Posterior vena cava (tissue), 2 donors: ENCODE measurements around the gene RPL6. TPM values are rescaled to one million over a fixed set of nuclear protein-coding genes. Genes with fewer than 3 reads are reported as not detected.
"Not testable (repeated sequence)": the region's sequence is repeated elsewhere in the genome, so short reads cannot be mapped to it uniquely, and the experiment has no call there.

Experiments used
- DNase-seq: peaks from one replicate; pipeline ENCODE4 v3.0.0-alpha.2; 2020; ENCODE audit warnings: low spot score
- intact Hi-C, 2 donors: fragments of 100-400 bp; cut with DNase I; formaldehyde crosslinking; loops; one replicate each; pipeline versions ENCODE4 v1.14.1 to v1.14.2; 2022 to 2023
- long read RNA-seq, 2 donors: library from polyadenylated mRNA; unstranded; transcript quantifications; one replicate each; pipeline ENCODE4 v2.0.0, GENCODE V29; 2020 to 2021
- total RNA-seq, 2 donors: library from RNA; stranded (reverse); fragmentation: NEBNext Ultra II Directional; extraction: Animal tissue kit (Norgen Biotek cat#: 25700); gene quantifications; one replicate each; pipeline ENCODE4 v1.2.1, GENCODE V29; 2021
- donor health status: DM: yes; HTN: yes; CAD: no.
- donor health status: DM: yes; HTN: yes; CAD: no.

RPL6 gene
- total RNA-seq, result 100 to 1,000 TPM; 889 to 892 TPM
- long read RNA-seq, donor 1, transcript RPL6-201 (7 exons, 947 nt), result major isoform, 9 of 13 reads
- long read RNA-seq, donor 1, partial matches to known transcripts, result 0 of 13 reads
- long read RNA-seq, donor 1, other reads (novel, unspliced or antisense), result 3 of 13 reads
- long read RNA-seq, donor 2, transcript RPL6-202 (7 exons, 1,074 nt), result minor isoform, 7 of 1,310 reads
- long read RNA-seq, donor 2, transcript RPL6-201 (7 exons, 947 nt), result major isoform, 931 of 1,310 reads
- long read RNA-seq, donor 2, partial matches to known transcripts, result 347 of 1,310 reads
- long read RNA-seq, donor 2, other reads (novel, unspliced or antisense), result 25 of 1,310 reads

- intact Hi-C loops, result no loop called here
- peak; percentile 90 for DNase-seq
Observed at GRCh38 chr12:112409064-112409905, at the start of gene RPL6. RPL6 (minus strand) TSS chr12:112409605; CDS start chr12:112408656, 949 bp downstream.

DNA sequence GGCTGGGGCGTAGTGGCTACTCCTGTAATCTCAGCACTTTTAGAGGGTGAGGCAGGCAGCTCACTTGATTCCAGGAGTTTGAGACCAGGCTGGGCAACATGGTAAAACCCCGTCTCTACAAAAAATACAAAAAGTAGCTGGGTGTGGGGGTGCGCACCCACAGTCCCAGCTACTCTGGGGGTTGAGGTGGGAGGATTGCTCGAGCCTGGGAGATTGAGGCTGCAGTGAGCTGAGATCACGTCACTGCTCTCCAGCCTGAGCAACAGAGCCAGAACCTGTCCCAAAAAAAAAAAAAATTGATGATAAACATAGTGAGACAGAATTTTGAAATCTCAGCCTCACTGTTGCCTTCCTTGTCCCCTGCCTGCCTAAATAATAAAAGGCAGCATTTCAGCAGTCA is 49.3 kb upstream of the RPL6 start:
- intact Hi-C loops, result no loop called here
- no peak for DNase-seq

- intact Hi-C loops, result no loop called here
- DNase-seq, result no peak
Observed at GRCh38 chr12:112458330-112458729, 48.9 kb upstream of the RPL6 start.

- DNase-seq, intact Hi-C loops: not testable (repeated sequence)
Observed at GRCh38 chr12:112457142-112457541, 47.7 kb upstream of the RPL6 start.

DNA sequence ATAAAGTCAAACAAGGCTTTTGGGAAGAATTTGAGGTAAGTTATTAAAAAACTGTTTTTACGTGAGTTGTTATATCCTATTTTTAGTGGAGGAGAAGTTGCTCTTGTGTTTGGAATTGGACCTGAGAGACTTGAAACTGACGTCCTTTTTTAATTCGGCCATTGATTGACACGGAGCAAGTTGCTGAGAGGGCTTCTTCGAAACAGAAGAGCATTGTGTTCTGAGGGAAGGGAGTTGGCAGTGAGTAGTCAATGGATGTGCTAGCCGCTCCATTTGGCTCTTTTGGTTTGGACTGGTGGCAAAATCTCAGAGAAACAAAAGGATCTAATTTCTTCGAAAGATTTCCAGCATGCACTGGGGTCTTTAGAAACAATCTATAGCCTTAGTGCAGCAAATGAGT is 46.6 kb upstream of the RPL6 start:
- intact Hi-C loops, result no loop called here
- DNase-seq, result no peak

DNA sequence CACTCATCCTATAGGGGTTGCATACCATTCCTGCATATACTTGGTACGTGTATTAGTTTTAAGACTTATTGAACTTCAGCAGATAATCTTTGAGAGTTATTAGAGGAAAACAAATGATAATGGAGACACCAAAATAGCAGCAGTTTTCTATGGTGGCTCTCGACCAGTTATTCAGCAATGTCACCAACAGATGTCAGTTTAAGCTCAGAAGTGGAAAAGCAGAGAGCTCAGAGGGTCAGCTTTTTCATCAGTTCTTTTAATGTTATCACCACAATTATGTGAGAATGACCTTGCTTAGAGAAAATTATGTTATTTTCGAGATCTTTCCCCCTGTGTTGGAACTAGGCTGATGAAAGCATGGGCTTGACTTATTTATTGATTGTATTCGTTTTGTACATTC is 41.3 kb upstream of the RPL6 start:
- DNase-seq, result no peak
- intact Hi-C loops, result no loop called here

GRCh38 chr12:112448165-112448564 is 38.8 kb upstream of the RPL6 start:
- intact Hi-C loops, DNase-seq: not testable (repeated sequence)

DNA sequence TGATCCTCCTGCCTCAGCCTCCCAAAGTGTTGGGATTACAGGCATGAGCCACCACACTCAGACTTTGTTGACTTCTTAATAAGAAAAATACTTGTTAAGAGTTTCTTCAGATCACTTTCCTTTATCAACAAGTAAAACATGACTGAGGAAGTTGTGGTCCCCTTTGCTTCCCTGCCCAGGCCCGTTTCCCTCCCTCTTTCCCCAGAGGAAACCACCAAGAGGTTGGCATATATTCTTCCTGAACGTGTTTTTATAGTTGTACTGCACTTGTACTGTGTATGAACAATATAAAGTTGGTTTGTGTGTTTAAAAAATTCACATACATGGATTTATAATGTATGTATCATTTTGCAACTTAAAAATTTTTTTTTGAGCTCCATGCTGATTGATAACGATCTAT is 37.7 kb upstream of the RPL6 start:
- intact Hi-C loops, result no loop called here
- no peak for DNase-seq

GRCh38 chr12:112446008-112446725 is 36.8 kb upstream of the RPL6 start:
- intact Hi-C loops, result no loop called here
- no peak for DNase-seq

GRCh38 chr12:112443916-112444315 is 34.5 kb upstream of the RPL6 start:
- DNase-seq, result no peak
- intact Hi-C loops, result no loop called here

DNA sequence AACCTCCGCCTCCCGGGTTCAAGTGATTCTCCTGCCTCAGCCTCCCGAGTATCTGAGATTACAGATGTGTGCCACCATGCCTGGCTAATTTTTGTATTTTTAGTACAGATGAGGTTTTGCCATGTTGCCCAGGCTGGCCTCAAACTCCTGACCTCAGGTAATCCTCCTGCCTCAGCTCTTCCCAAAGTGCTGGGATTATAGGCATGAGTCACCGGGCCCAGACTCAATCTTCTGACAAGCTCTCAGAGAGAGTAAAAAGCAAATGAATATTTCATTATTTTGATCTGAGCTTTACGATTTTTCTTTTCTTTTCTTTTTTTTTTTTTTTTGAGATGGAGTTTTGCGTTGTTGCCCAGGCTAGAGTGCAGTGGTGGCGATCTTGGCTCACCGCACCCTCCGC is 31.2 kb upstream of the RPL6 start:
- DNase-seq, intact Hi-C loops: not testable (repeated sequence)

DNA sequence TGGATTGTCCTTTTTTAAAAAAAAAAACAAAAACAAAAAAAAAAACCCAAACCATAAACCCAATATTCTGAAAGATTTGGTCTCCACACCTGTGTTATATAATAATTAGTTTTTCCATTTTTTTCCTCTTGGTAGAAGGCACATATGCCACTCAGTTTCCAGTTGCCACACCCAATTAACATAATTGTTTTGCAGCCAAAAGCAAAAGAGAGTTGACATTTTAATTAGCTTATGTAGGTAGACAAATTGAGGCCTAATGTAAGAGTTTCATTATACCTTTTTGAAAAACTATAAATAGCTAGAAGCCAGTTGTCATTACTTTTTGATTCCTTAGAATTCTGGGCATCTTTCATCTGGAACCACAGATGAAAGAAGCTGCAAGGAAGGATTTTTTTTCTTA is 30.4 kb upstream of the RPL6 start:
- intact Hi-C loops, result no loop called here
- DNase-seq, result no peak

DNA sequence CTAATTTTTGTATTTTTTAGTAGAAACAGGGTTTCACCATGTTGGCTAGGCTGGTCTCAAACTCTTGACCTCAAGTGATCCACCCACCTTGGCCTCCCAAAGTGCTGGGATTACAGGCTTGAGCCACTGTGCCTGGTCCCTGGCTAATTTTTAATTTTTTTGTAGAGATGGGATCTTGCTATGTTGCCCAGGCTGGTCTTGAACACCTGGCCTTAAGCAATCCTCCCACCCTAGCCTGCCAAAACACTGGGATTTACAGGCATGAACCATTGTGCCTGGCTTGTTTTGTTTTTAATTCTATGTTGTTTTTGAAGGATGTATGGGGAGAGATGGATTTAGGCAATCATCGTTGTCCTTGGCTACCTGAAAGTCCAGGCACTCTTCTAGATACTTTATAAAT is 29.2 kb upstream of the RPL6 start:
- intact Hi-C loops, DNase-seq: not testable (repeated sequence)

- intact Hi-C loops, result no loop called here
- DNase-seq, result no peak
Observed at GRCh38 chr12:112433551-112433950, 24.1 kb upstream of the RPL6 start.

GRCh38 chr12:112431965-112432364 is 22.6 kb upstream of the RPL6 start:
- no peak for DNase-seq
- intact Hi-C loops, result no loop called here

DNA sequence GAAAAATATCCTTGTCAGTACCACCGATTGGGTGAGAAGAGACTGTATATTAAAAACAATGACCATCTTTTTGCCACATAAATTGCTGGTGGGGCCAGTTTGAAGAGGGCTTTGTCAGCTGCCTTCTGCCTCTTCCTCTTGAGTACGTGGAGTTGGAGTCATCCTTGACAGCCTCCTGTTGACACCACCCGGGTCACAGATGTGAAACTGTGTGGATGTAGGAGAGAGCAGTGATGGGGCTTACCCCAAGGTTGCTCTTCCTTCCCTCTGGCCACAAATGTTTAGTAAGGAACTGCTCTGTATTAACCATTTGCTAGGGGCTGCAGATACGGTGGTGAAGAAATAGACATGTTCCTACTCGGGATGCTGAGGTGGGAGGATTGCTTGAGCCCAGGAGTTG is 21.5 kb upstream of the RPL6 start:
- intact Hi-C loops, result no loop called here
- no peak for DNase-seq

DNA sequence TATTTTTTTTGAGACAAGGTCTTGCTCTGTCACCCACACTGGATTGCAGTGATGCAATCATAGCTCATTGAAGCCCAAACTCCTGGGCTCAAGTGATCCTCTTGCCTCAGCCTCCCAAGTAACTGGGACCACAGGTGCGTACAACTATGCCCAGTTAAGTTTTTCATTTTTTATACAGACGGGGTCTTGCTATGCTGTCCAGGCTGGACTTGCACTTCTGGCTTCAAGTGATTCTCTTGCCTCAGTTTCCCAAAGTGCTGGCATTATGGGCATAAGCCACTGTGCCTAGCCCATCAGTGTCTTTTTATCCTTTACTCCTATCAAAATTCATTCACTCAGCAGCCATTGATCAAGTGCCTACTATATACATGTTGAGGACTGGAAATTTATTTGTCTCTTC is 18.4 kb upstream of the RPL6 start:
- DNase-seq, result no peak
- intact Hi-C loops, result no loop called here

DNA sequence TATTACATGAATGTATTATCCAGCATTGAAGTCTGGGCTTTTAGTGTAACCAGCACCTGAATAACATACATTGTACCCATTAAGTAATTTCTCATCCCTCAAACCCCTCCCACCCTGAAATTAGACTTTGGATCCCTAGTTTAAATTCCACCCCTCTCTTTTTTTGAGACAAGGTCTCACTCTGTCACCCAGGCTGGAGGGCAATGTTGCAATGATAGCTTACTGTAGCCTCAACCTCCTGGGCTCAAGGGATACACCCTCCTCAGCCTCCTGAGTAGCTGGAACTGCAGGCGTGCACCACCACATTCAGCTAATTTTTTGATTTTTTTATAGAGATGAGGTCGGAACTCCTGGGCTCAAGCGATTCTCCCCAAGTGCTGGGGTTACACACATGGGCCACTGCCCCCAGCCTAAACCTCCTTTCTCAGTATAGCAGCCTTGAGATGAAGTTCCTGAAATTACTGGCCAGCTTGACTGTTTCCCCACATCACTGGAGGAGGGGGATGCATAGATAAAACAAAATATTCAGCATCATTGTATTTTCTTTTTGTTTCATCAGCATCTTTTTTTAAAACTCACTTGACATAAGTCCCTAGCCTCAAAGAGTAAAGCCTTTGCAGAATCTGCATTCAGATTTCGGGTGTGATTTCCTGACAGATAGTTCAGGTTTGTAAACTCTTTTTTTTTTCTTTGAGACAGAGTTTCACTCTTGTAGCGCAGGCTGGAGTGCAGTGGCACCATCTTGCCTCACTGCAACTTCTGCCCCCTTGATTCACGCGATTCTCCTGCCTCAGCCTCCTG is 16.4 kb upstream of the RPL6 start:
- DNase-seq, result no peak
- intact Hi-C loops, result no loop called here

DNA sequence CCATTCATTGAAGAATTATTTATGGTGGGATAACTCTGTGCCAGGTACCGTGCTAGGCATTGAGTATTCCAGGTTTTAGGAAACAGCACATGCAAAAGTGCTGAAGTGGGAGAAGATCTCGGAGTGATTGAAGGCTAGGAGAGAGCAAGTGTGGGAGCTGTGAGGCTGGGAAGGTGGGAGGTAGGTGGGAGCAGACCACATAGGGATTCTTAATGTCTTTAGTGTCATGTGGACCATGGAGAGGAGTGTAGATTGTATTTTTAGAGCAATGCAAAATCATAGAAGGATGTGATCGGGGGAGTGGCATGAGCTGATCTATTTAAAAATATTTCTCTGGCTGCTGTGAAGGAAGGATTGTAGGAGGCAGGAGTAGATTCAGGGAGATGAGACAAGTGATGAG is 14.7 kb upstream of the RPL6 start:
- intact Hi-C loops, result no loop called here
- DNase-seq, result no peak
